K562 (cell line): ENCODE measurements around the gene PCP2. TPM values are rescaled to one million over a fixed set of nuclear protein-coding genes. Genes with fewer than 3 reads are reported as not detected.

Experiments used
- ELK1 ChIP-seq: sonication (generic); formaldehyde crosslinking; IDR thresholded peaks from 2 replicates; pipeline ENCODE4 v1.8.1; 2022; ENCODE audit warnings: missing genetic modification reagents
- FIP1L1 ChIP-seq: fragments of 200-400 bp; formaldehyde crosslinking; IDR thresholded peaks from 2 replicates; pipeline ENCODE4 v1.6.1; 2018; ENCODE audit warnings: mild to moderate bottlenecking, low read depth, low read length; ENCODE audit not compliant: poor library complexity, severe bottlenecking
- HDAC2 ChIP-seq: fragments of 450-650 bp; IDR thresholded peaks from 2 replicates; pipeline ENCODE4 v1.6.1; 2016; ENCODE audit warnings: mild to moderate bottlenecking
- HMGN3 ChIP-seq: IDR thresholded peaks from 2 replicates; pipeline ENCODE4 v1.6.1; 2011; ENCODE audit warnings: borderline replicate concordance, low read depth, mild to moderate bottlenecking, mixed read lengths, low read length; ENCODE audit not compliant: insufficient read length; ENCODE audit errors: extremely low read depth
- HNRNPL ChIP-seq: fragments of 200-400 bp; formaldehyde crosslinking; IDR thresholded peaks from 2 replicates; pipeline ENCODE4 v1.6.1; 2017; ENCODE audit warnings: low read depth, mild to moderate bottlenecking, low read length
- ID3 ChIP-seq, 2 experiments: fragments of 250-450 bp in 1 of 2; fragments of 450-650 bp in 1 of 2; sonication (Bioruptor Pico) in 1 of 2; IDR thresholded peaks; 2 replicates each; pipeline versions ENCODE4 v1.6.1 to v1.8.0; 2016 to 2021; ENCODE audit warnings: mild to moderate bottlenecking in 2 of 2, moderate library complexity in 2 of 2, missing compliant biosample characterization in 1 of 2, missing genetic modification characterization in 1 of 2
- PHF21A ChIP-seq: fragments of 450-650 bp; IDR thresholded peaks from 2 replicates; pipeline ENCODE4 v1.6.1; 2017; ENCODE audit warnings: low read depth, borderline replicate concordance
- PHTF2 ChIP-seq: fragments of 250-450 bp; sonication (Bioruptor Pico); IDR thresholded peaks from 2 replicates; pipeline ENCODE4 v1.5.0; 2021; ENCODE audit warnings: mild to moderate bottlenecking
- POLR2G ChIP-seq: fragments of 200-400 bp; formaldehyde crosslinking; IDR thresholded peaks from 2 replicates; pipeline ENCODE4 v1.6.1; 2017; ENCODE audit warnings: low read depth, mild to moderate bottlenecking, antibody characterized with exemption, low read length, moderate library complexity
- RB1 ChIP-seq: fragments of 450-650 bp; IDR thresholded peaks from 2 replicates; pipeline ENCODE4 v1.6.1; 2017; ENCODE audit warnings: low read depth, mild to moderate bottlenecking
- RBM22 ChIP-seq: fragments of 200-400 bp; formaldehyde crosslinking; IDR thresholded peaks from 2 replicates; pipeline ENCODE4 v1.6.1; 2018; ENCODE audit warnings: low read length, low read depth; ENCODE audit not compliant: poor library complexity, severe bottlenecking
- SIN3A ChIP-seq, 2 experiments: fragments of 150-350 bp in 1 of 2; IDR thresholded peaks; 2 replicates each; pipeline ENCODE4 v1.6.1; 2011 to 2016; ENCODE audit warnings: borderline replicate concordance in 2 of 2, low read depth in 2 of 2, low read length in 2 of 2, mild to moderate bottlenecking in 2 of 2, moderate library complexity in 2 of 2; ENCODE audit not compliant: control insufficient read depth in 1 of 2
- TAF15 ChIP-seq: fragments of 200-400 bp; formaldehyde crosslinking; IDR thresholded peaks from 2 replicates; pipeline ENCODE4 v1.6.1; 2017; ENCODE audit warnings: mild to moderate bottlenecking, low read depth, low read length, moderate library complexity
- TCFL5 ChIP-seq: fragments of 250-450 bp; sonication (Bioruptor Pico); conservative IDR thresholded peaks from 2 replicates; pipeline ENCODE4 v1.6.1; 2021; ENCODE audit warnings: mild to moderate bottlenecking, moderate library complexity, matching md5 sums
- ZBTB34 ChIP-seq: fragments of 250-450 bp; sonication (Bioruptor Pico); IDR thresholded peaks from 2 replicates; pipeline ENCODE4 v1.8.0; 2021; ENCODE audit warnings: mild to moderate bottlenecking, moderate library complexity
- polyA plus RNA-seq, 8 experiments: library from polyadenylated mRNA; depleted of rRNA in 4 of 8; stranded (reverse) in 5 of 8; unstranded in 3 of 8; fragments of >200 nt; fragmentation: Nextera tagmentation in 2 of 8; fragmentation: Illumina TruSeq in 1 of 8; extraction: Ambion mirVana in 2 of 8; extraction: Trizol in 1 of 8; gene quantifications; 2 replicates each; pipeline versions ENCODE4 v1.2.1 to v1.2.3, GENCODE V29; 2011 to 2014; ENCODE audit warnings: inconsistent platforms in 1 of 8, missing spikeins in 1 of 8
- total RNA-seq, 7 experiments: library from RNA; depleted of rRNA in 6 of 7; stranded (reverse); fragments of >200 nt in 6 of 7; fragmentation: Illumina TruSeq in 2 of 7; extraction: Trizol in 2 of 7; gene quantifications; 2 replicates each; pipeline versions ENCODE4 v1.2.1 to v1.2.3, GENCODE V29; 2011 to 2021; ENCODE audit warnings: low replicate concordance in 1 of 7
- TF ChIP-seq, protein P1 (sequence below): sonication (generic); IDR thresholded peaks from 2 replicates; pipeline ENCODE4 v1.6.1; 2016
- TF ChIP-seq, protein P2 (sequence below): fragments of 450-650 bp; IDR thresholded peaks from 2 replicates; pipeline ENCODE4 v1.6.1; 2017; ENCODE audit warnings: antibody characterized with exemption, mild to moderate bottlenecking

The PCP2 gene
- total and polyA plus RNA-seq, 9 of the 15 experiments (the other 6 are each of a cell fraction or from before 2014, with no cell fraction given), result 0.17 to 1.3 (median 0.49) TPM; not detected in 3

GRCh38 chr19:7637374-7638256 lies 4.1 kb upstream of the PCP2 start (continued):
- TF ChIP-seq ID3 (CRISPR knock-in tag; IDR thresholded peaks at IDR 0.05) (no peak), ID3 (tag; IDR thresholded peaks at IDR 0.05) (no peak), PHTF2 (CRISPR knock-in tag) (no peak), SIN3A (IDR thresholded peaks at IDR 0.05; ENCODE audit: borderline replicate concordance in 2 of 2, control insufficient read depth in 1 of 2, low read depth in 2 of 2, low read length in 2 of 2) (no peak; a peak in 2 of 4 replicates), PHF21A (no peak), HMGN3 (peak; percentile 53), TCFL5 (CRISPR knock-in tag) (no peak), TAF15 (no peak), RBM22 (no peak), ZBTB34 (CRISPR knock-in tag) (no peak), HNRNPL (no peak), RB1 (no peak), POLR2G (peak; percentile 82), FIP1L1 (no peak), ELK1 (CRISPR knock-in tag) (no peak), HDAC2 (no peak; the same call in none of the 2 replicates)
- TF ChIP-seq, protein P1, sequence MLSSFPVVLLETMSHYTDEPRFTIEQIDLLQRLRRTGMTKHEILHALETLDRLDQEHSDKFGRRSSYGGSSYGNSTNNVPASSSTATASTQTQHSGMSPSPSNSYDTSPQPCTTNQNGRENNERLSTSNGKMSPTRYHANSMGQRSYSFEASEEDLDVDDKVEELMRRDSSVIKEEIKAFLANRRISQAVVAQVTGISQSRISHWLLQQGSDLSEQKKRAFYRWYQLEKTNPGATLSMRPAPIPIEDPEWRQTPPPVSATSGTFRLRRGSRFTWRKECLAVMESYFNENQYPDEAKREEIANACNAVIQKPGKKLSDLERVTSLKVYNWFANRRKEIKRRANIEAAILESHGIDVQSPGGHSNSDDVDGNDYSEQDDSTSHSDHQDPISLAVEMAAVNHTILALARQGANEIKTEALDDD, result no peak
- TF ChIP-seq, protein P2, sequence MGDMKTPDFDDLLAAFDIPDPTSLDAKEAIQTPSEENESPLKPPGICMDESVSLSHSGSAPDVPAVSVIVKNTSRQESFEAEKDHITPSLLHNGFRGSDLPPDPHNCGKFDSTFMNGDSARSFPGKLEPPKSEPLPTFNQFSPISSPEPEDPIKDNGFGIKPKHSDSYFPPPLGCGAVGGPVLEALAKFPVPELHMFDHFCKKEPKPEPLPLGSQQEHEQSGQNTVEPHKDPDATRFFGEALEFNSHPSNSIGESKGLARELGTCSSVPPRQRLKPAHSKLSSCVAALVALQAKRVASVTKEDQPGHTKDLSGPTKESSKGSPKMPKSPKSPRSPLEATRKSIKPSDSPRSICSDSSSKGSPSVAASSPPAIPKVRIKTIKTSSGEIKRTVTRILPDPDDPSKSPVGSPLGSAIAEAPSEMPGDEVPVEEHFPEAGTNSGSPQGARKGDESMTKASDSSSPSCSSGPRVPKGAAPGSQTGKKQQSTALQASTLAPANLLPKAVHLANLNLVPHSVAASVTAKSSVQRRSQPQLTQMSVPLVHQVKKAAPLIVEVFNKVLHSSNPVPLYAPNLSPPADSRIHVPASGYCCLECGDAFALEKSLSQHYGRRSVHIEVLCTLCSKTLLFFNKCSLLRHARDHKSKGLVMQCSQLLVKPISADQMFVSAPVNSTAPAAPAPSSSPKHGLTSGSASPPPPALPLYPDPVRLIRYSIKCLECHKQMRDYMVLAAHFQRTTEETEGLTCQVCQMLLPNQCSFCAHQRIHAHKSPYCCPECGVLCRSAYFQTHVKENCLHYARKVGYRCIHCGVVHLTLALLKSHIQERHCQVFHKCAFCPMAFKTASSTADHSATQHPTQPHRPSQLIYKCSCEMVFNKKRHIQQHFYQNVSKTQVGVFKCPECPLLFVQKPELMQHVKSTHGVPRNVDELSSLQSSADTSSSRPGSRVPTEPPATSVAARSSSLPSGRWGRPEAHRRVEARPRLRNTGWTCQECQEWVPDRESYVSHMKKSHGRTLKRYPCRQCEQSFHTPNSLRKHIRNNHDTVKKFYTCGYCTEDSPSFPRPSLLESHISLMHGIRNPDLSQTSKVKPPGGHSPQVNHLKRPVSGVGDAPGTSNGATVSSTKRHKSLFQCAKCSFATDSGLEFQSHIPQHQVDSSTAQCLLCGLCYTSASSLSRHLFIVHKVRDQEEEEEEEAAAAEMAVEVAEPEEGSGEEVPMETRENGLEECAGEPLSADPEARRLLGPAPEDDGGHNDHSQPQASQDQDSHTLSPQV, result no peak
